Pulmonary artery endothelial cell (primary cell): Measurements from ENCODE around the gene MEN1. TPM values are rescaled to one million over a fixed set of nuclear protein-coding genes. Genes with fewer than 3 reads are reported as not detected.

Source experiments
- DNase-seq: peaks from one replicate; pipeline ENCODE4 v3.0.0-alpha.2; 2011; ENCODE audit warnings: low read depth, low spot score
- total RNA-seq: library from RNA; depleted of rRNA; stranded (reverse); fragments of >200 nt; gene quantifications from 2 replicates; pipeline ENCODE4 v1.2.3, GENCODE V29; 2014

Gene MEN1
- total RNA-seq = 17.0 and 26.2 TPM in 2 replicates

- DNase-seq = peak; percentile 79
Measured at GRCh38 chr11:64810271-64810890, at the start of gene MEN1. Gene MEN1 (minus strand): TSS chr11:64810551. CDS start chr11:64810109, 442 bp downstream.

- no peak for DNase-seq
Measured at GRCh38 chr11:64859542-64860414, 49.4 kb upstream of the MEN1 start.

GRCh38 chr11:64858467-64859263, 48.3 kb upstream of the MEN1 start:
- DNase-seq = no peak

GRCh38 chr11:64857485-64857884, 47.1 kb upstream of the MEN1 start:
- DNase-seq = no peak

GRCh38 chr11:64856382-64857227, 46.3 kb upstream of the MEN1 start:
- peak; percentile 60 for DNase-seq

- DNase-seq = no peak
Measured at GRCh38 chr11:64855596-64856304, 45.4 kb upstream of the MEN1 start.

GRCh38 chr11:64854534-64855502, 44.5 kb upstream of the MEN1 start:
- DNase-seq = peak; percentile 75

- DNase-seq = no peak
Measured at GRCh38 chr11:64854157-64854533, 43.8 kb upstream of the MEN1 start.

- no peak for DNase-seq
Measured at GRCh38 chr11:64853709-64854108, 43.4 kb upstream of the MEN1 start.

GRCh38 chr11:64852804-64853509, 42.6 kb upstream of the MEN1 start:
- no peak for DNase-seq

GRCh38 chr11:64851831-64852351, 41.5 kb upstream of the MEN1 start:
- no peak for DNase-seq

- no peak for DNase-seq
Measured at GRCh38 chr11:64850979-64851567, 40.7 kb upstream of the MEN1 start.

- no peak for DNase-seq
Measured at GRCh38 chr11:64849598-64850356, 39.4 kb upstream of the MEN1 start.

GRCh38 chr11:64848826-64849597, 38.7 kb upstream of the MEN1 start:
- DNase-seq = no peak

GRCh38 chr11:64848214-64848825, 38.0 kb upstream of the MEN1 start:
- DNase-seq = no peak
